Peyer's patch (tissue), 4 donors: ENCODE measurements around the gene PDGFB.

ENCODE experiments used
- POLR2A ChIP-seq, 2 donors: fragments of 450-650 bp; IDR thresholded peaks; one replicate each; pipeline ENCODE4 v1.5.1; 2017; ENCODE audit warnings: antibody characterized with exemption in 2 of 2, mild to moderate bottlenecking in 2 of 2, moderate library complexity in 2 of 2
- TF ChIP-seq, protein P1 (sequence below), 6 experiments: fragments of 450-650 bp in 4 of 6; fragments of 200-600 bp in 2 of 6; sonication (generic) in 1 of 6; IDR thresholded peaks; one replicate each; pipeline ENCODE4 v1.5.1; 2017 to 2019; ENCODE audit warnings: antibody characterized with exemption in 6 of 6, mild to moderate bottlenecking in 3 of 6, moderate library complexity in 1 of 6

- TF ChIP-seq POLR2A (IDR thresholded peaks at IDR 0.05), result no peak
- TF ChIP-seq, protein P1, sequence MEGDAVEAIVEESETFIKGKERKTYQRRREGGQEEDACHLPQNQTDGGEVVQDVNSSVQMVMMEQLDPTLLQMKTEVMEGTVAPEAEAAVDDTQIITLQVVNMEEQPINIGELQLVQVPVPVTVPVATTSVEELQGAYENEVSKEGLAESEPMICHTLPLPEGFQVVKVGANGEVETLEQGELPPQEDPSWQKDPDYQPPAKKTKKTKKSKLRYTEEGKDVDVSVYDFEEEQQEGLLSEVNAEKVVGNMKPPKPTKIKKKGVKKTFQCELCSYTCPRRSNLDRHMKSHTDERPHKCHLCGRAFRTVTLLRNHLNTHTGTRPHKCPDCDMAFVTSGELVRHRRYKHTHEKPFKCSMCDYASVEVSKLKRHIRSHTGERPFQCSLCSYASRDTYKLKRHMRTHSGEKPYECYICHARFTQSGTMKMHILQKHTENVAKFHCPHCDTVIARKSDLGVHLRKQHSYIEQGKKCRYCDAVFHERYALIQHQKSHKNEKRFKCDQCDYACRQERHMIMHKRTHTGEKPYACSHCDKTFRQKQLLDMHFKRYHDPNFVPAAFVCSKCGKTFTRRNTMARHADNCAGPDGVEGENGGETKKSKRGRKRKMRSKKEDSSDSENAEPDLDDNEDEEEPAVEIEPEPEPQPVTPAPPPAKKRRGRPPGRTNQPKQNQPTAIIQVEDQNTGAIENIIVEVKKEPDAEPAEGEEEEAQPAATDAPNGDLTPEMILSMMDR (IDR thresholded peaks at IDR 0.05), result no peak
These were observed 1.2 kb downstream of the PDGFB start for GRCh38 chr22:39243439-39244135.
